Stimulated activated CD8-positive, alpha-beta memory T cell treated with anti-CD3 and anti-CD28 coated beads, Interleukin-2, amount 100 ng/mL, for 48 hours (primary cell): Measurements from ENCODE around the gene NINJ1.

Experiments
- DNase-seq, 2 donors: peaks; one replicate each; pipeline ENCODE4 v3.0.0-alpha.2; 2020; ENCODE audit warnings: low read depth in 2 of 2

The NINJ1 gene, protein sequence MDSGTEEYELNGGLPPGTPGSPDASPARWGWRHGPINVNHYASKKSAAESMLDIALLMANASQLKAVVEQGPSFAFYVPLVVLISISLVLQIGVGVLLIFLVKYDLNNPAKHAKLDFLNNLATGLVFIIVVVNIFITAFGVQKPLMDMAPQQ

DNA sequence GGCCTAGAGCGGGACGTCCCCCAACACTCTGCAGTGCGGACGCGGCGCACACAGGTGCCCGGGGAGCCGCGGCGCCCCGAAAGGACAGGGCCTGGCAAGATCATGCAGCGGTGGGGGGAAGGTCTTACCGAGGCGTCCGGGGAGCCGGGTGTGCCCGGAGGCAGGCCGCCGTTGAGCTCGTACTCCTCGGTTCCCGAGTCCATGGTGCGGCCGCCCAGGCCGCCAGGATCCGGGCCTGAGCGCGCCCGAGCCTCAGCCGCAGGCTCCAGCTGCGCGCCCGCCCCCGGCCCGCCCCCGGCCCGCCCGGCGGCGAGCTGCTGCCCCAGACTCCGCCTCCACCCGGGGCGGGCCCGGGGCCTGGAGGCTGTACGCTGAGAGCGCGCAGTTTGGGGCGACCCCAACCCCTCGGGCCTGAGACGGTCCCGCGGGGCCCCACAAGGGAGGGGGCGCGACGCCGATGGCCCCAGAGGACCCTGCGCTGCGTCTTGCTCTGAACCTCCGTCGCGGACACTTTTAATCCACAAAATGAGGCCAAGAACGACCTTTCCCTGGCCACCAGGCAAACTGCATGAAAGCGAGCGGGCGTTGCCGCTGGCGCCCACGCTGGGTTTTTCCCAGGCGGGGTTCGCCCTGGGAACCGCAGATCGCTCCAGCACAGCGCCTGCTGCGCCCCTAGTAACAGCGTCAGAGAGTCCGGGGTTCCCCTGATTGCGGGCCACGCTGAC lies at the start of gene NINJ1:
NINJ1 (minus strand) TSS at position 237 of the 725 bp plus-strand sequence; CDS start at position 203, 34 bp downstream.
- peak; percentile 85 to 86 for DNase-seq

DNA sequence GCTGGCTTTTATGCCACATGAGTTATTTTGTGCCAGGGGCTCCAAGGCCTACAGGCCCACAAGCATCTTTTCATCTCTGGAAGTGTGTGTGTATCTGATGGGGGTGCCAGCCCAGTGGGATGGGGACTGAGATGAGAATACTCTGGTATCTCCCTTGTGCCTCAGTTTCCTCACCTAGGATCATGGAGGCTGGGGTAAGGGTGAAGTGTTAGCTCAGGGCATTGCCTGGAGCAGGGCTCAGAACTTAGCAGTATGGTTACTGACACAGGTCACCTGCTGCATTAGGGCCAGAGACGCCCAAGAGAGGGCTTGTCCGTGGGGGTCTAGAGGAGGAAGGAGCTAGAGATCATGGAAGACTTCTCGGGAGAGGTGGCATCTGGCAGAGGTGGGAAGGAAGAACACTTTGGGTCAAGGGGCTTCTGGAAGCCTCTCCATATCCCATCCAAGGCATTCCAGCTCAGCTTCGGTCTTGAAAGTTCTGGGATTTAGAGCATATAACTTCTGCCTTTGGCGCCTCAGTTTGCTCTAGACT lies 49.1 kb upstream of the NINJ1 start:
- no peak for DNase-seq

DNA sequence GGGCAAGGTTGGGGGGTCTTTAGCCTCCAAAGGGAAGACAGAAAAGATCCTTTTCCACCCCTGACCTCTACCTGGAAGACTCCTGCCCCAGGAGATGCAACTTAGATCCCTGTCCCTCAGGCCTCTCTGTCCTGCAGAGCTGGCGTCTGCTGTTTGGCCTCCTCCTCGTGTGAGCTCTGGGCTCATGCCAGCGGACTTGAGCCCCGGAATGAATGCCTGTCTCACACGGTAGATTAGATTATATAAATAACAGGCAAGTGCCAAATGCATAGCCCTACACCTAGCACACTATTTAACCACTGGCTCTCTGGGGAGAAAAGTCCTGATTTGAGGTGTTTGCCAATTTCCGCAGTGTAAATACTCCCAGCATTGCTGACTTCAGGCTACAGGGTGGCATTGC lies 48.5 kb upstream of the NINJ1 start:
- DNase-seq: no peak

DNA sequence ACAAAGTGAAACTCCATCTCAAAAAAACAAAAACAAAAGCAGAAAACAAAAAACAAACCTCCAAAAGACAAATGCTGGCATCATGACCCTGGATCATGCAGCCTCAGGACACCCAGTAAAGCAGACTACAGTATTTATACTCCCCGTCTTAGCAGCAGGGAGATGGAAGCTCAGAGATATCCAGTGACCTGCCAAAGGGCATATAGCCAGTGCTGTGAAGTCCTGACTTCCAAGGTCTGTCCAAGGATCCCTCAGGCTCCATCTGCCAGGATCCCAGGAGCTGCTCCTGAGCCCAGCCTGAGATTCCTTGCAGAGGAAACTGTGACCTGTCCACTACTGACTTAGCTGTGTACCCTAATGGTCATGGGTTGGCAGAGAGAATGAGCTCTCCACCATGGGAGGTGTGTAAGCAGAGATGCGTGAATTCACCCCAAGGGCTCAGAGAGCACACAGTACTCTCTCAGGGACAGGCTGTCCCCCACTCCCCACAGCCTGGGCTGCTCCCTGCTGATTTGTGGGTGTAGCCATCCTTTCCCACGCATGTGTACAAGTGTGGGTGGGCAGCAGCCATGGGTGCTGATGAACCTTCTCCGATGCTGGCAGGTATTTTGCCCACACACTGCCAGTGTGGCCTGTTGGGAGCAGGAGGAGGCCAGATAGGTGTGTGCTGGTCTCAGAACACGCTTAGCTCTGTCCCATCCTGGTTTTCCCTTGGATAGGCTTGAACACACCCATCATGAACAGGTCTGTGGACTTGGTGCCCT lies 47.8 kb upstream of the NINJ1 start:
- DNase-seq: no peak

DNA sequence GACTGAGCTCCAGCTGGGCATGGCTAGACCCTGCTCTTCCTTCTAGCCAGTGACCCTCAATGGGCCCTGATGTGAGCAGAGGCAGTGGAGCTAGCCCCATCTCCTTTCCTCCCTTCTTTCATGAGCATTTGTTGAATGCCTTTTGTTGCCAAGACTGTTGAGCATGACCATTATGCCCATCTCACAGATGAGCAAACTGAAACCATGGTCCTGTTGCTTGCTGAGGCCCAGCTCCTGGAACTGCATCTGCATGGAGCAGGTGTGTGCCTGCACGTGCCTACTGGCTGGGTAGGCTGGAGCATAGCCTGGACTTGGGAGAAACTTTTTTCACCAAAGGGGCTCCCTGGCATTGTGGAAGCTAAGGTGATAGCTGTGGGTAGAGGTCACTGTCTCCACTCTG lies 46.9 kb upstream of the NINJ1 start:
- DNase-seq: no peak

DNA sequence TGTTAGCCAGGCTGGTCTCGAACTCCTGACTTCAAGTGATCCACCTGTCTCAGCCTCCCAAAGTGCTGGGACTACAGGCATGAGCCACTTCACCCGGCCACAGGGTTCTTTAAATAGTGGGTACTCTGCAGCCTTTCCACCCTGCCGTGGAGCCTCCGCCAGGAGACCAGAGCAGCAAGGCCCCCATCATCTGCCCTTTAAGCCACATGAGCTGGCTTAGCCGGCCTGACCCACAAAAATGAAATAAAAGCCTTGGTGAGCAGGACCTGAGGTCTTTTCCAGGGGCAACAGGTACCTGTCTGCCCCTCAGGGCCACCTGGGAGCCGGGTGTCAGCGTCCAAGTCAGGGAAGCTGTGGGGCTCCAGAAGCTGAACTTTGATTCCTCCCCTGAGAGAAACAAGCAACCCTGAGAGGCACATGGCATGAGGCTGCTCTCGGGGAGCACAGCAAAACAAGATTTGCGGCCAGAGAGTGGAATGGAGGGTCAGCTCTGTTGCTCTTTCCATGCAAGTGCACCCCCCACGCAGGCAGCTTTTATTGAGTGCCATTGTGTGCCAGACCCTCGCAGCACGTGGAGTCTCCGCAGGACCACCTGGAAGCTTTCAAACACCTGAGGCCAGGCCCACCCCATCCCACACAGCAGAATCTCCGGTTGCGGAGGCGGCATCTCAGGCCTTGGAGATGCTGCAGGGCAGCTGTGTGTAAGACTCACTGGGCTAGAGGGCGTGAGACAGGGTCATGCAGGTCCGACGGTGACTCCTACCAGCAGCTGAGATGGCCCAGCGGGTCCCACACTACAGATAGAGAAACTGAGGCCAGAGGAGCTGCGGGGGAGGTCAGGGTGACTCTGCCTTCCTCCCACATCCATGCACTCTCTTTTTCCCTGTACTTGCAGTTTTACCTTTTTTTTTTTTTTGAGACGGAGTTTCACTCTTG lies 45.1 kb upstream of the NINJ1 start:
- no peak for DNase-seq

DNA sequence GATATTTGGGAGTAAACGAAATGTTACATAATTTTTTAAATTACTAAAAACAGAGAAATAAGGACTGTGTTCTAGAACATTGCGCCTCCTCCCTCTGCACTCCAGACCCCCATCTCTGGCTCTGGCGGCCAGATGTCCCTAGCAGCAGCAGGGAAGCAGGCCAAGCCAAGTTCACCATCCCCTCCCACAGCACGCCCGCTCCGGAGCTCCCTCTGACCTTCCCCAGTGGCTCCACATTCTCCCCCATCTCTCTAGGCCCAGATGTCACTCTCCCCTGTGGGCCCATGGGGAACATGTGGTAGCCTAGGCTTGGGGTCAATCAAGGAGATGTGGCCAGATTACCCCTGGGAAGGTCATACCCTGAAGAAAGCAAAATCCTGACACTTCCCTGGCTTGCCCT lies 43.6 kb upstream of the NINJ1 start:
- DNase-seq: no peak

DNA sequence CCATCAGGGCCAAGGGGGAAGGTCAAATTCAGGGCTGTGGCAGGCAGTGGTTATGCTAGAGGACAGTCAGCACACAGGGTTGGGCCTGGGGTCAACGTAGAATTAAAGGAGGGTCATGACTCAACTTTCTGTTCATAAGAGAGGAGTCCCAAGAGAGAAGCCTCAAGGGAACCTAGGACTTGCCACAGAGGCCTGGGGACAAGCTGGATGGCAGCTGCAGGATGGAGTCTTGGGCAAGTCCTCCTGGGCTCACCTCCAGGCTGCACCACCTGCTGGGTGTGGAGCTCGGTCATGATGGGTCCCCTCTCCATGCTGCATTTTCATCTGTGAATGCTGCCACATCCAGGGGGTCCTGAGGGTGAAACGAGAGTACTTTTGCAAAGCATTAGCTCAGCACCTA lies 40.9 kb upstream of the NINJ1 start:
- DNase-seq: no peak

DNA sequence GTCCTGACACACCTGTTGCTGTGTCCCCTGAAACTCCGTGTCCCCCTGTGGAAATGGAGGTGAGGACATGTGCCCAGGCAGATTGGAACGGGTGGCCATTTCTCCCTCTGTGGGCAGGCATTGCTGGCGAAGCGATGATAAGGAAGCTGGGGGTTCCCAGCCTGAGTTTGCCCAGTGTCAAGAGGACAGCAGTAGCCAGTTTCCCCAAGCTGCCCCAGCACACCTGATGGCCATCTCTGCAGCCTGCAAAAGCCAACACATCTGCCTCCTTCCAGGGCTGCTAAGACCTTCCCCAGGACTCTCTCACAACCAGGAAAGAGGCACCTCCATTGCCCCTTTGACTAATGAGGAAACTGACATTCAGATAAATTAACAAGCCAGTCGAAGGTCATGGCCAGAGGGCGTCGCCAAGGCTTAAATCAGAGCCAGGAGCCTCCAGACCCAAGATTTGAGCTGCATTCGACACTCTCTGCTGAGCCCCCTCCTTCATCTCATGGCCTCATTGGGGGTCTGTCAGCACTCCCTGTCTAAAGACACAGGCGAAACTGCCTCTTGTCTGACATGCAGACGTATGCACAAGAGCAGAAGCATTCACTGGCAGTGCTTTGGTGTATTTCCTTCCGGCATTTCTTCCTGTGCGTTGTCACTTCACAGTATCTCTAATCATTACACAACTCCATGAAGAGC lies 39.5 kb upstream of the NINJ1 start:
- no peak for DNase-seq

DNA sequence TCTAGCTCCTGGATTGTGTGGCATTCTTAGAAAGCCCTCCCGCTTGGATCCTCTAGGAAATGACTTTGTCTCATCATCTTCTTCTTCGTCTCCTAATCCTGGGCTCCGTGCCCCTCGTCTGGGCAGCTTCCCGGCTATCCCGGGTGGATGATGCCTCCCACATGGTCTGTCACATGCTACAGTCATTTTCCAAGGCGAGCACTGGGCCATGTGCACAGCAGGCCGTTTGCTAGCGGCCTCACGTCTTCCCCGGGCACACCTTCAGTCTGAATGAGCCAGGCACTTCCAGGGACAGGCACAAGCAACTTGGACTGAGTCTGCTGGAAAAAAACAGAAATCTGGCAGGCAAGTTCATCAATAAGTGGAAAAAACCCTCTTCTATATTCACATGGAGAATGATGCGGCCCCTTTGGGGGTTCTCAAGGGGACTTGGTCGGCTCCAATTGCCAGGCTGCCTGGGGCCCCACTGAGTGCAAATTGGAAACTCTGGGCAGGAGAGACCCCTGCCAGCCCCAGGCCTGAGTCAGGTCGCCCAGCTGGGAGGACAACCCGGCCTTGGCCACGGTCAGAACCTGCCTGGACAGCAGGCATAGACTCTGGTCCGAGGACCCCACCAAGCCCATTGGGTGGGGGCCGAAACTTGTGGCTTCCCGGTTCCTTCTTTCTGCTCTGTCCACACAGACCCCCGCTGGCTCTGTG lies 38.8 kb upstream of the NINJ1 start:
- DNase-seq: no peak

DNA sequence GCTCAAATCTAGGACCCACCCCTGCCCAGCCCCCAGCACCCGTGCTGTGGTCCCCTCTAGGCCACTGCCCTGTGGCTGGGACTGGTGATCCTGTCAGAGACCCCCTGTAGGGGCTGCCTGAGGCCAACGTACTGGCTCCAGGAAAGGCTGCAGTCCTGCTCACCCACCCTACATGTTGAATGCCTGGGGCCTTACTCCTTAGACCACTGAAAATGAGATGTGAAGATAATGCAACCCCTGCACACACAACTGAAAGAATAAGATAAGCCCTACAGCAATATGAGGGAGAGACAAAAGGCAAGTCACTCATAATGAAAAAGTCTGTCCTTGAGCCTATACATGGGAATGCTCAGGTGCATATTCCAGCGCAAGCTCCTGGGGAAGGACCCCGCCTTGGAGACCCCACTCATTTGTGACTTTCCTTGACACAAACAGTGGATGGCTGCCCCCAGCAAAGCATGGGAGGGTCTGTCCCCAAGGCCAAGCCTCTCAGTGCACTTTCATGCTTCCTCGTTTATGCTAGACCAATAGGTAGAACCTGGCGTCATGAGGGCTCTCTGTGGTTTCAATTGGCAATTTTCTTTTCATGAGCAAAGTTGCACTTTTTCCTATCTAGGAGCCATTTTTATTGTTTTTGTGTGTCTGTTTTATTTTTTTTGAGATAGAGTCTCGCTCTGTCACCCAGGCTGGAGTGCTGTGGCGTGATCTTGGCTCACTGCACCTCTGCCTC lies 37.4 kb upstream of the NINJ1 start:
- no peak for DNase-seq

DNA sequence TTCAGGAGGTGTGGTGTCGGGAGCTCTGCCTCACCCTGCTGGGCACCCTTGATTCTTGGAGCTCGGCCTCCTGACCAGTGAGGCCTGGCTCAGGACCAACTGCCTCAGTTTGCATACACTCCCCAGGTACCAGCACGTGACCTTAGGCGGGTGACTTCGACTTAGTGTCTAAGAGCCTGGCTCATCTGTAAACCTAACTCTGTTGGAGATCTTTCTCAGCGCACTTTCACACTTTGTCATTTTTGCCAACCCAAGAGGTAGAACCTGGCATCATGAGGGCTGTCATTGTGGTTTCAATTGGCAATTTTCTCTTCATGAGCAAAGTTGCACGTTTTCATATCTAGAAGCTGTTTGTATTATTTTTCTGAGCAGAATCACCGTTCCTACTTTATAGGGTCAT lies 36.5 kb upstream of the NINJ1 start:
- DNase-seq: no peak

DNA sequence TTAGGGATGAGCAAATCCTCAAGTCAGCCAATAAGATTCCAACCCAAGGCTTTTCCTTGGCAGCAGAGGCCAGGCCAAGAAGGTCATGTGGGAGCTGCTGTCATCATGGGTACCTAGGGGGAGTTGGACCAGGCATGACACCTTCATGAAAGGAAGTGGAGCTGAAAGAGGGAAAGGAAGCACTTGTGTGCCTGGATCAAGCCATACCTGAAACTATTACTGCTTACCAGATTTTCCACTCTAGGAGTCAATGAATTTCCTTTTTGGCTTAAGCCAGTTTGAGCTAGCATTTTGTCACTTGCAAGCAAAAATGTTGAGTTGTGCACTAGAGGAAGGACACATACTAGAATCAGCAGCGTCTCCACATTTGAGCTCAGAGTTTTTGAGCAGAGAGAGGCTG lies 35.4 kb upstream of the NINJ1 start:
- DNase-seq: no peak

DNA sequence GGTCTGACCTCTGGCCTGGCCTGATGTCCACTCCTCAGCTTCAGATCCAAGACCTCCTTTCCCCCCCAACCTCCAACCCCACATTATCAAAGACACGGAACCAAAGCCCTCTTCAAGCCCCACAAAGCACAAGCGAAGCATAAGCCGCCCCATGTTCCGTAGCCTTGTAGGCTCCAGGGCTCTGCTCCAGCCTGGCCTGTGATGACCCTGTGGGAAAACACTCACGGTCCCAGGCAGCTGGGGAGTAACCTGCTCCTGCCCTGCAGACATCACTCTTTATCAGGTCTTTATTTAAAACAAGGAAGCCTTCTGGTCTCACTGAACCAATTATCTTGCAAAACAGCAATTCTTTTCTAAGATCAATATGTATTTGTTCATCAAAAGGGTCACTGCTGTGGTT lies 34.5 kb upstream of the NINJ1 start:
- no peak for DNase-seq

DNA sequence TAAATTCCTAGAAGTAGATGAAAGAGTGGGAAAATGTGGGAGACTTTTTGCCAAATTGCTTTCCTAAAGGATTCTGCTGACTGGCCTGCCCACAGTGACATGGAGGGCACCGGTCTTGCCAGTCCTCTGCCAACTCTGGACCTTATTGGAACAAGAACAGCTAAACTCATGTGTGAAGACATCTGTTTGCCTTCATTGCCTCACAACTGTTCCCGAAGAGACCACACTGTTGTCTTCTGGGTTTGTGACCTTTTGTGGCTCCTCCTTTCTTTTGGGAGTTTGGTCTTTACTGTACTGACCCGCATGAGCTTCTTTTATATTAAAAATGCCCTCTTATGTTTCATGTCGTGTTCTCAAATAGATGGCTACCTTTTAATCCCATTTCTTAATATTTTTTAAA lies 33.8 kb upstream of the NINJ1 start:
- no peak for DNase-seq

DNA sequence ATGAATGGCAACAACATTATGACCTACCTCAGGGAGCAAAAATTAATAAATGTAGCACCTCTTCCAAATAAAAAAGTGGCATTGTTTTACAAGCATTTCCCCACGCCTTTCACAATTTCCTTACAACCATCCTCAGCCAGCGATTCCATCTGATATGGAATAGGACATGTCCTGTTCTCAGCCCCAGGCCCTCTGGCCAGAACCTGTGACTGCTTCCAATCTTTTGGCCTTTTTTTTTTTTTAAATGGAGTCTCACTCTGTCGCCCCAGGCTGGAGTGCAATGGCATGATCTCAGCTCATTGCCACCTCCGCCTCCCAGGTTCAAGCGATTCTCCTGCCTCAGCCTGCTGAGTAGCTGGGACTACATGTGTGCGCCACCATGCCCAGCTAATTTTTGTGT lies 33.1 kb upstream of the NINJ1 start:
- no peak for DNase-seq

DNA sequence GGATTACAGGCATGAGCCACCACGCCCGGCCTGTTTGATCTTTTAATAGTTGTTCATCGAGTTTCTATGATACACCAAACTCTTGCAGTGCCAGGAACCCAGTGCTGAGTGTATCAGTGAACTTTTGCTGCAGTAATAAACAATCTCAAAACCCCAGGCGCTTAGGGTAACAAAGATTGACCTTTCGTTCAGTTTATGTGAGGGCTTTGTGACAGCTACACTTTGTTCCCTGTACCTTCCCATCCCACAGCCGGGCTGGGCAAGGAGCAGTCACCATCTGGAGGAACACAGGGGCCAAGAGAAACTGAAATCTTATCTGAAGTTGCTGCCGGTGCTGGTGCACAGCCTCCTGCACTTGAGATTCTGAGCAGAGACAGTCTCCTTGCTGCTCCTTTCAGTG lies 32.6 kb upstream of the NINJ1 start:
- no peak for DNase-seq

DNA sequence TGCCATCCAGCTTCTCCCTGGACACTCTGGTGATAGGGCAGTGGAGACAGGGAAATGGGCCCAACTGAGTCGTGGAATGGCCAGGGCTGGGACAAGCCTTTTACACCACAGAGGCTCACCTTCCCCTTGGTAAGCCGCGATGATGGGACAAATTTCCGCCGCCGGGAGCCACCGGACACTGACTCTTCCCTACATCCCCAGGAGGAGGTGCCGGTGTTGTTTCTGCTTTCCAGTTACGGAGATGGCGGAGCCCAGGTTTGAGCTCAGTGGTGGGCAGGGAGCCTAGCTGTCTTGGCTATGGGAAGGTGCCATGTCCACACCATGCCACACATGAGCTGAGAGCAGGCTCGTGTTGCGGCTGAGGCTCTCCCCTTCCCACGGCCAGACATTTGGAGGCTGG lies 30.0 kb upstream of the NINJ1 start:
- DNase-seq: no peak

DNA sequence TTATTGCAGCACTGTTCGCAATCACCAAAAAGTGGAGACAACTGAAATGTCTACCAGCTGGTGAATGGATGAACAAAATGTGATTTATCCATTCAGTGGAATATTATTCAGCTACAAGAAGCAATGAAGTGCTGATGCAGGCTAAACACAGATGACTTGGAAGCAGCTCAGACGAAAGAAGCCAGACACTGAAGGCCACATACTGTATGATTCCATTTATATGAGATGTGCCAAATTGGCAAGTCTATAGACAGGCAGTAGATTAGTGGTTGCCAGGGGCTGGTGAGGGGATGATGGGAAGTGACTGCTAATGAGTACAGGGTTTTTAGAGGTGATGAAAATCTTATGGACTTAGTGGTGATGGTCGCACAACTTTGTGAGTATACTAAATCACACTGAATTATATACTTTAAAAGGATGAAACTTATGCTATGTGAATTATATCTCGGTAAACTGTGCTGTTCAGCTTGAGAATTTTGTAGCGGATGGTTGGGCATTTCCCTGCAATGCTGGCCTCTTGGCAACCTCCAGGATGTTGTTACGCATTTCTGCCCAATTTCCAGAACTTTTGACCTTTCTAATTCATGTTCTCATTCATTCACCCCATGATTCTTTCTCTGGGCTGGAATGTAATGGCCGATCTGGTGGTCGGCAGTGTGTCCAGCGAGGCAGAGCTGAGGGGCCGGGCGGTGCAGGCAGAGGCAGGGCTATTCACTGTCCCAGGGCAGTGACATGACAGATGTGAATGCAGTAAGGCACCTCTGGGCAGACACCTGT lies 27.9 kb upstream of the NINJ1 start:
- no peak for DNase-seq
